ENCODE data around the gene TSHZ2.
"Not testable (repeated sequence)": the region's sequence is repeated elsewhere in the genome, so short reads cannot be mapped to it uniquely, and the experiment has no call there.

TSHZ2 gene

DNA sequence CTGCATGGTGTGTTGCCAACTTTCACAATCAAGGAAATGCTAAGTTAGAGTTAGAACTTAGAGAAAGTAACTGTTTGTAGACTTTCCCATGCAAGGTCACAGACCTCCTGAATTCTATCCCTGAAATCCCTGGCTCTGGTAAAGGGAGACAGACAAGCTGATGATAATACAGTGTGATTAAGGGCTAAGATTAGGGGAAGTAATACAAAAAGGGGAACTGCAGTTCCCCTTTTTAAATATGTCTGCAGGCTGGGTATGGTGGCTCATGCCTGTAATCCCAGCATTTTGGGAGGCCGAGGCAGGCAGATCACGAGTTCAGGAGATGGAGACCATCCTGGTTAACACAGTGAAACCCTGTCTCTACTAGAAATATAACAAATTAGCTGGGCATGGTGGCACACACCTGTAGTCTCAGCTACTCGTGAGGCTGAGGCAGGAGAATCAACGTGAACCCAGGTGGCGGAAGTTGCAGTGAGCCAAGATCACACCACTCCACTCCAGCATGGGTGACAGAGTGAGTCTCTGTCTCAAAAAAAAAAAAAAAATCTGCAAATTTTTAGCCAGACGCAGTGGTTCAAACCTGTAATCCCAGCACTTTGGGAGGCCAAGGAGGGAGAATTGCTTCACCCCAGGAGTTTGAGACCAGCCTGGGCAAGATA, 560.6 kb downstream of the TSHZ2 start:
- DNase-seq: not testable (repeated sequence)

DNA sequence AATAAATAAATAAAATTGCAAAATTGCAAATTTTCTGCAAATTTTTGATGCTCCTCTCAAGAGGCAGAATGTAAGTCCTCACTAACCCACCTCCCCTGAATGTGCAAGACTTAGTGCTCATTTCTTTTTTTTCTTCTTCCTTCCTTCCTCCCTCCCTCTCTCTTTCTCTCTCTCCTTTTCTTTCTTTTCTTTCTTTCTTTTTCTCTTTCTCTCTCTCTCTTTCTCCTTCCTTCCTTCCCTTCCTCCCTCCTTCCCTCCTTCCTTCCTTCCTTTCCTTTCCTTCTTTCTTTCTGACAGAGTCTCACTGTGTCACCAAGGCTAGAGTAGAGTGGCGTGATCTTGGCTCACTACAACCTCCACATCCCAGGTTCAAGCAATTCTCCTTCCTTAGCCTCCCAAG, 561.3 kb downstream of the TSHZ2 start:
- no peak for DNase-seq

DNA sequence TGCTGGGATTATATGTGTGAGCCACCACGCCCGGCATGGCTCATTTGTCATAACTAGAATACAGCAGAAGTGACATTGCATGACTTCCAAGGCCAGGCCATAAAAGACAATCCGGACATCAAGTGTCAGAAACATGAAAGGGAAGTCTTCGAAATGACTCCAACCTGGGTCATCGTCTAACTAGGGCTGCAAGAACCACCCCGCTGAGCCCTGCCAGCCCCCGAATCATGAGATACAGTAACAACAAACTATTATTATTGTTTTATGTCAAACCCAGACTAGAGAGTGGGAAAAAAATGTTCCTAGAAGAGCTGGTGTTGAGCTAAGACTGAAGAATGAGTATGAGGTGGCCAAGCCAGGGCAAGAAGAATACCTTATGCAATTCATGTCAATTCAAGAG, 561.9 kb downstream of the TSHZ2 start:
- DNase-seq: no peak

DNA sequence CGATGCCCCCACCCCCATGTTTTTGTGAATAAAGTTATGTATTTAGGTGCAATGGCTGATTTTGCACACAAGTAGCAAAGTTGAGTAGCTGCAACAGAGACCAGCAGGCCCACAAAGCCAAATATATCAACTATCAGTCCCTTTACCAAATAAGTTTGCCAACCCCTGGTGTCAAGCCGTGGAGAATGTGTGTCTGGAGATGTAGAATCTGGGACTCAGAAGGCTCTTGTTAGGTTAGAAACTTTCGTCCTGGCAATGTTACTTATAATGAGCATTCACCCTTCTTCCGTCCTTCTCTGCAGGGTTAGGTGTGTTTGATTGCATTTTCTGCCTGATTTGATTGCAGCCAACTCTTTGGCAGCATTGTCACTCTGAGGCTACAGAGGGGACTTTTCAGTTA, 563.7 kb downstream of the TSHZ2 start:
- DNase-seq: no peak

DNA sequence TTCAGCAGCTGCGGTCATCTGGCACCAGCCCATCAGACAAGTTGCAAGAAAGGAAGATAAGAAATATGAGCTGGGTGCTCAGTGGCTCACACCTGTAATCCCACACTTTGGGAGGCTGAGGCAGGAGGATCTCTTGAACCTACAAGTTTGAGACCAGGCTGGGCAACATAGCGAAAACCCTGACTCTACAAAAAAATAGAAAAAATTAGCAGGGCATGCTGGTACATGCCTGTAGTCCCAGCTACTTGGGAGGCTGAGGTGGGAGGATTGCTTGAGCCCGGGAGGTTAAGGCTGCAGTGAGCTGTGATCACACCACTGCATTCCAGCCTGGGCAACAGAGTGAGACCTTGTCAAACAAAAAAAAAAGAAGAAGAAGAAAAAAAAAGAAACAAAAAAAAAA, 564.2 kb downstream of the TSHZ2 start:
- DNase-seq: not testable (repeated sequence)

DNA sequence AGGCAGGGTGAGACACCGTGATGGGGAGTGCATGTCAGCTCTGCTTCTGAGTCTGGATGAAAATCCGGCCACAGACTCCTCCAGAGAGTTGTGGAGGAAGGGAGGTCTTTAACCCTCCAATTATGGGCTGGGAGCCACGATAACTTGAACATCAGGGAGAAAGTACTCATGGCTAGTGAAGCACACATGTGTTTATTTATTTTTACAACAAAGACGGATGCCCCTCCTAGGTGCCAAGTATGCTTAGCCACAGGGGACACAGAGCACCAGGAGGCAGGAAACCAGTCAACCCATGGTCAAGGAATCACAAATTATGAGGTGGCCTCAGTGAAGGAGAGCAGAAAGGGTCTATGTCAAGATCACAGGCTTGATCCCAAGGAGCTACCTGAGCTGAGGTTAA, 567.4 kb downstream of the TSHZ2 start:
- DNase-seq: no peak
